ENCODE results near the gene SHISA4.
"Not testable (repeated sequence)": the region's sequence is repeated elsewhere in the genome, so short reads cannot be mapped to it uniquely, and the experiment has no call there.

The SHISA4 gene

DNA sequence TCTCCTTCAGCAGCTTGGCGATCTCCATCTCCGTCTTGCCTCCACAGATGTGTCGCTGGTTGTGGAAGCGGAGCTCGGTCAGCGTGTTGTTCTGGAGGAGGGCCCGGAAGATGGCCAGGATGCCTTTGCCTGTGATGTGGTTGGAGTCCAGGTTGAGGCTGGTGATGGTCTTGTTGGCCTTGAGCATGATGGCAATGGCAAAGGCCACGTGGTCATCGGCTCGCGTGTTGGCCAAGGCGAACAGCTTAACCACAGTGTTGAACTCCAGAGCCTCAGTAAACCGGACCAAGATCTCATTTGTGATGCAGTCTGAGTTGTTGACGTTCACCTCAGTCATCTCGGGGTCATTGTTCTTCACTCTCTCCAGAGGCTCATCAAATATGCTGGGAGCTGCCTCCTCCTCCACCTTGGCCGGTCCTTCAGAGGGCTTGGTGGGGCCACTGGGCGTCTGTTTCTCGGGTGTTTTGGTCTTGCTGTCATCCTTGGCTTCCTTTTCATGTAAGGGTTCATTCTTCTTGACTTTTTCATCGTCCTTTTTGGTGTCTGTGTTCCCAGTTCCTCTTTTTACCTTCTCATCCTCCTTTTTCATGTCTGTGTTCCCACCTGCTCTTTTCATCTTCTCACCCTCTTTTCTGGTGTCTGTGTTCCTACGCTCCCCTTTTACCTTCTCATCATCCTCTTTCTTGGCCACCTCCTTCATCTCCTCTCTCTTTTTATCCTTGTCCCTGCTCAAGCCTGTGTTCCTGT lies 11.2 kb downstream of the SHISA4 start:
- no peak for DNase-seq

DNA sequence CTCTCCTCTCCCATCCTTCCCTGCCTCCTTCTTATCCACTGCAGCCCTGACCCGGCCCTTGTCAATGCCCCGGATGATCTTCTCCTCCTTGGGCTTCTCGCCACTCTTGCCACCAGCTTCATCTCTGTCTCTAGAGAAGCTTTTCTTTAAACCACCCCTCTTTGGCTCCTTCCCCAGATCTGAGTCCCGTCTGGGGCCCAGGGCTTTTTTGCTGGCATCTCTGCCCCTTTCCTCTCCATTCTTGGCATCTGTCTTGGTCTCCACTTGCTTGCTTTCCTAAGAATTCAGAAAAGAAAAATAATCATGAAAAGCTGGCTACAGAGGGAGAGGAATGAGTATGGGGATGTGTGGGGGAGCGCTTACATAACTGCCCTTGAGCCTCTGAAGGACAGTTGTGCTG lies 11.8 kb downstream of the SHISA4 start:
- no peak for DNase-seq

DNA sequence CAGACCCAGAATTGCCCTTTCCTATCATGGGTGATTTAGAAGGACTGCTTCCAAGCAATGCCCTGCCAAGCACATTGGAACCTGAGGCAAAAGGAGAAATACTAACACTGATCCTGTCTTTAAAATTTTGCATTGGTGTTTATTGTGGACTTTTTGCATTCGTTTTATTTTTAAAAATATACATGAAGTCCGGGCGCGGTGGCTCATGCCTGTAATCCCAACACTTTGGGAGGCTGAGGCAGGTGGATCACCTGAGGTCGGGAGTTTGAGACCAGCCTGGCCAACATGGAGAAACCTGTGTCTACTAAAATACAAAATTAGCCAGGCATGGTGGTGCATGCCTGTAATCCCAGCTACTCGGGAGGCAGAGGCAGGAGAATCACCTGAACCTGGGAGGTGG lies 12.3 kb downstream of the SHISA4 start:
- not testable (repeated sequence) for DNase-seq

DNA sequence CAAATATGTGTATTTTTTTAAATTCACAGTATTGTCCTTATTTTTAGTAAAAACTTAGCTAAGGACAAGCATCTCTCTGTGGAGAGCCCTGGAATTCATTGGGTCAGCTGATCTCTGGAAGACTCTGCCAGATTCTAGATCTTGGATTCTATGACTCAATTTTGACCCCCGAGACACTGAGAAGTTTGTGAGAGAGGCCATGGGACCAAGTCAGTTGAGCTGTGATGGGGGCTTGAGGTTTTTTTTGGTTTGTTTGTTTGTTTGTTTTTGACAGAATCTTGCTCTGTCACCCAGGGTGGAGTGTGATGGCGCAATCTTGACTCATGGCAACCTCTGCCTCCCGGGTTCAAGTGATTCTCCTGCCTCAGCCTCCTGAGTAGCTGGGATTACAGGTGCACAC lies 13.5 kb downstream of the SHISA4 start:
- DNase-seq = no peak

DNA sequence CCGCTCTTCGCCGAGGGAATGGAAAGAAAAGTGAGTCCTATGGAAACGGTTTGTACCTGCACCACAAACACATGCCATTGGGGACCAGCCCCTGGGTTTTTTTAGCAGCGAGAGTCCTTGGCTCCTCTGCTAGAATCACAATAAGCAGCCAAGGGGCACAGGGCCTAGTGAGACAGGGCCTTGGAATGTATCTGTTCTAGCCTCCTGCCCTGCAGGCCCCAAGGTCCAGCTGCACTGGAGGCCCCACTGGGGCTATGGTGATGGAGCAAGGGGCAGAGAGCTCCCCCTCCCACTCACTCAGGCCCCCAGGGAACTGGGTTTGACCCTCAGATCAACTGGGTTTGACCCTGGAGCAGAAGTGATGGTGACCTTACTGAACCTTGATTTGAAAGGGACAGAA lies 14.4 kb downstream of the SHISA4 start:
- no peak for DNase-seq

DNA sequence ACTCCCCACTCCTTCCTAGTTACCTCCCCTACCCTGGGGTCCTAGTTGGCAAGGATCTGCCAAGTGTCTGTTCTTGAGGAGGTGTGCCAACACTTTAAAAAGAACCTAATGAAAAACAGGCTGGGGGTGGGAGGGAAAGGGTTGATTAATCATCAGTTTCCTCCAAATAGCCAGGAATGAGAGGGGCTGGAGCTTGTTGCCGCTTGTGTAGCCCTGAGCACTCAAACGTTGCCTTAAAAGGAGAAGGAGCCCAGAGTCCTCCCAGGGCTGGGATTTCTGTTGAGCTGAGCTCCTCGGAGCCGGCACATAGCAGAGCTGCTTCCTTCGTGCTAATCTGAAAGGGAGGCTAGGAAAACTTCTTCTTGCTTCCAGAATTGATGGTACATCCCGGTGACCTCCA lies 15.9 kb downstream of the SHISA4 start:
- no peak for DNase-seq

DNA sequence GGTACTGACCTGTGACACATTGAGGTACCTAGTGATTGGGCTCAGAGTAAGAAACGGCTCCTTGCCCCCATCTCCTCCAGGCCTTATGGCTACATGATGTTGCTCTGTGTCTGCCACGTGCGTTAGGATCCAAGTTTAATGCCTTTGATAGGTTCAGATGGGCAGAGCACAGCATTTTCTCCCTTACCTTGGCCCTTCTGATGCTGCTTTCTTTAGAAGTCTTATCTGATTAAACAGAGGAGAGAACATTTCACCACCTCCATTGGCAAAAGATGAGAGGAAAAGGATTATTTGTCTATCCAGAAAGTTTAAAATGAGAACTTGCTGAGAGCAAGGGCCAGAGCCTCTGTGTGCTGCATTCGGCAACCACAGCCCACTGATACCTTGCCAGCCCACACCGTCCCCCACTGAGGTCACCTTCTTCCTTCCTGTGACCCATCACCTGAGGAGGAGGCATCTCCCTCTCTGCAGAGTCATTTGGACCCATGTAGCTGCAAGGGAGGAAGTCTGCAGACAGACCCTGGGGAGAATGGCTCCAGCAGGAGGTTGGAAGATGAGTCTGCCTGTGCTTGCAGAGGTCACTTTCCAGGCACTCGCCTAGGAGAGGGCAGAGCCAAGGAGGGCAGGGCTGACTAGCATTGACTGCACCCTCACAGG lies 16.7 kb downstream of the SHISA4 start:
- no peak for DNase-seq

DNA sequence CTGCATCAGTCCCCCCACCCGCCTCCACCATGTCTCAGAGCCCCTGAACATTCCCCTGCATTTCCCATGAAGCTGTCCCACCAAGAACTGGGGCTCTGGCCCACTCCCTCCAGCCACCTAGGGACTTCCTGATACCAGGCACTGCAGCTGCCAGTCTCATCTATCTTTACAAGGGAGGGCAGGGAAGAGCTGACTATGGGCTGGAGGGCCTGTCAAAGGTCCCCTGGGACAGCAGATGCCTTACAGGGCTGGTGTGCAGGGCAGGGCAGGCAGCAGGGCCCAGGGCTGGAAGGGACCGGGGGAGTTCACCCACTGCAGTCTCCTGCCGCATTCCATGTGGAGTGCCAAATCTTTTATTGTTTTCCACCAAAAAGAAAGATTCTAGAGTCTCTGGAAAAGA lies 17.6 kb downstream of the SHISA4 start:
- no peak for DNase-seq

DNA sequence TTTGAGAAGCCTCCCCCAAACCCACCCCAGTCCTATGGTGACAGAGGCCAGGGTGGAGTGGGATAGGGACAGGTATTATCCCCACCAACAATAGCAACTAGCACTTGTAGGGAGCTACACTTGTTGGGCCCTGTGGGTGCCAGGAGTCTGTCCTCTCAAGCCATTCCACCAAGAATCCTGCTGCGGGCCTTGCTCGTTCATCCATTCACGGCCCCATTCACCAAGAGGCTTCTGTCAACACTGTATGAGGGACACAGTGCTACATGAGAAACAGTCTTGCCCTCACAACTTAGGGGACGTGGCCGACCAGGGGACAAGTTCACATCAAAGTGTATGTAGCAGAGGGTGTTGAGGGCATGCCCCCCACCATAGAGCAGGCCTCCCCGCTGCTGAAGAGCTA lies 18.9 kb downstream of the SHISA4 start:
- no peak for DNase-seq

DNA sequence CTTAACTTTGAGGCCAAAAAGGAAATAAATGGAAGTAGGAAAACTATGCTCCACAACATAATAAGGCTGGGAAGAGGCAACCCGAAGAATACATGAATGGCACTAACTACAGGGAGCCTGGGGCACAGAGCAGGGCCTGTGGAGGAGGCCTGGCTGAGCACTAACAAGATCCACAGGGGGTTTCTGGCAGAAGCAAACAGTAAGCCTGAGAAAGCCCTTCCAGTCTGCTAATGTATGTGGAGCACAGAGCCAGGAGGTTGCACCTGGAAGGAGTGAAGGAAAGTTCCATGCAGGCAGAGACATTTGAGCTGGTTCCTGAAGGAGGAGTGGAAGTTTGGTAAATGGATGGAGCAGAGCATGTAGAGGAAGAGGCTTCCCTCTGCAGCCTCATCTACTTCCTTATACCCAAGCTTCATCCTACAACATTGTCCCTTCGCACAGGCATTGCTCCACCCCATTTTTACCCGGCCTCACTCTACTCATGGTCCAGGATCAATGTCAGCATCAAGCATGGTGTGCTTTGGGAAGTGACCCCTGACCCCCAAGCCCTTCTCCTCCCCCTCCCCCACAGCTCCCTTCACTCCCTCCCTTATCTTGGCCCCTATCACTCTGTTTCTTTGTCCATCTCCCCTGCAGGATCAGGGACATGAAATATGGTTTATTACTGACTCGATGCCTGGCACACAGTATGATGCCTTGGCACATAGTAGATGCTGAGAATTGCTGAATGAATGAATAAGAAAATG lies 23.3 kb downstream of the SHISA4 start:
- DNase-seq = no peak

DNA sequence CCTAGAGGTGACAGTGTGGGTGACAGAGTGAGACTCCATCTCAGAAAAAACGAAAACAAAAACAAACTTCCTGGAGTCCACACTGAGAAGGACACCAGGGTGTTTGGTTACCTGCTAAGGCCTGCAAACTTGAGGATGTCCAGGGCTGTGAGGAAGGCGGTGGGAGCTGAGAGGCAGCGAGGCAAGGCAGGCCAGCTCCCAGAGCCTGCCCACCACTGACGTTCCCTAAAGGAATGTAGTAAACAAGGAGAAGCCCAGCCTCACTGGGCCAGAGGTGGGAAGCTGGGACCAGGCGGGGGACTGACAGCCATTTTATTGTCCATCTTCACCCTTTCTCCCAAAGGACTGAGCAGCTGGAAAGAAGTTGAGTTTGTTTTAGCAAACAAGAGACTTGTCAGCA lies 24.1 kb downstream of the SHISA4 start:
- no peak for DNase-seq

DNA sequence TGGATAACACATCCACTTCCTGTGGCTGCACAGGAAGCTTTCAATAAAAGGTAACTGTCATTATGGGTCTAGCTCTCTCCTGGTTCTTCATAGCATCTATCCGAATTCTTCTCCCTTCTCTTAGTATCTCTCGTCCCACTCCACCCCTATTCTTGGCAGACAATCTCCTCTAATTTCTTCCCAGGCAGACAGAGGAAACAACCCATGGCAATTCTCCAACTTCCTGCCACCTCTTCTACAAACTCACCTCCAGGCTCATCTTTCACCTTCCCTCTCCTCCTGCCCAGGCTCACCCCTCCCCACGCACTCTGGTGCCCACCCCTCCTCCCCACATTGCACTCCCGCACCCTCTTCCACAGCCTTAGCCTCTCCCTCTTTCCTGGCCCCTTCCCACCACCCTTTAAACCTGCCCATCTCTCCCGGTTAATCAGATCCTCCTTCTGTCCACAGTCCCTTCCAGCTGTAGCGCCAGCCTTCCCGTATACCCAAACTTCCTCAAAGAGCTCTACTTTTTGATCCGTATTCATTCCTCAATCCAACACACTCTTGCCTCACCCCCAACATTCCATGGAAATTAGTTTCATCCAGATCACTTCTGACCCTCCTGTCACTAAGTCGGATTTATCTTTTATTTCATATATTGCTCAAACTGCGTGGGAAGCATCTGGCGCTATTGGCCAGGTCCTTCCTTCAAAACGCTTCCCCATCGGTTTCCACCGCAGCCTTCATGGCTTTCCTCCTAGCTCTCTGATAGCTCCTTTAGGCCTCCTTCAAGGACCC lies 25.9 kb downstream of the SHISA4 start:
- no peak for DNase-seq

DNA sequence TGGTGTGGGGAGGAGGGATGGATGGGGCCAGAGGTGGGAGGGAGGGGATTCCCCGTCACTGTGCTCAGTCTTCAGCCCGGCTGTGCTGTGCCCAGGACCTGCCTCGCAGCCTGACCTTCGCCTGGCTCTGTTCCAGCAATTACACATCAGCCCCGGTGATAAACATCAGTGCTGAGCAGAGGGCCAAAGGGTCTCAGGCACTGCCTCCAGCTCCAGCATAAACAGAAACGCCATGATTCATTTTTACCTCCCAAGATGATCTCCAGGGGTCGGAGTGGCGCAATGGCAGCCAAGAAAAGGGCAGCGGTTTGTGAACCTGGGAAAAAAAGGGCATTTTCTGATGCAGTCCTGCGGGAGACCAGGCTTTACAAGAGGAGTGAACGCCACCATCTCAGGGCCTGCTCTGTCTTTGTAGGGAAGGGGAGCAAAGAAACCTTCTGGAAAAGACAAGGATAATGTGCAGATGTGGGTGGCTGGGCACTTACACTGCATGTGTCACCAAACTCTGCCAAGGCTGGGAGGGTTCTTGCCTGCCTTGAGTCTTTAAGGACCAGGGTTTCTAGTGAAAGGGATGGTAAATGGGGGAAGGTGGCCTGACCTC lies 28.1 kb downstream of the SHISA4 start:
- no peak for DNase-seq

DNA sequence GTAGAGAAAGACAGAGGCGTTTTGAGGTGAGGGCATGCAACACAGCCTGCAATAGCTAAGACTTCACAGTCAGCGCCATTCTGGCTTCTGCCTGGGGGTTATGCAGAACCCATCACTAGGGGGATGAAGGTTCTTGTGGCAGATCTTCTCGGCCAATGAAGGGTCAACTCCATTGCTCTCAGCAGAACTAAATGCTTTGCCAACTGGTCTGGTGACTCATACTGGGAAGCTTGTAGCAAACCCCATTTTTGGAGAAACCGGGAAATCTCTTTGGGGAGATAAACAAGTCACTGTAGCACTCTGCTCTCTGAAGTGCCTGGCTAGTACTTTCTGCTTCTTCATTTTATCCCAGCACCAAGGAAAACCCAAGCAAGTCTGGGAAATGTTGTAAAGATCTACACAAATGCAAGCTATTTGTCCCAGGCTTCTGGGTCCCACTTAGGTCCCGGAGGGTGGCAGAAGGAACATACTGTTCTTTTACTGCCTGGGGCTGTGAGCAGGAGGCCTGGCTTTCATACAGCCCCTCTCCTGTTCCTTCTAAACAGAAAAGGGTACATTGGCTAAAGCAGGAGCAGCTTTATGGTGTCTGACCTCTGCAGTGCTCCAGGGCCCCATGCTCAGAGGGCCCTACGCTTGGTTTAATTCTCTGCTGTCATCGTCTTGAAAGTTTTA lies 28.8 kb downstream of the SHISA4 start:
- no peak for DNase-seq

DNA sequence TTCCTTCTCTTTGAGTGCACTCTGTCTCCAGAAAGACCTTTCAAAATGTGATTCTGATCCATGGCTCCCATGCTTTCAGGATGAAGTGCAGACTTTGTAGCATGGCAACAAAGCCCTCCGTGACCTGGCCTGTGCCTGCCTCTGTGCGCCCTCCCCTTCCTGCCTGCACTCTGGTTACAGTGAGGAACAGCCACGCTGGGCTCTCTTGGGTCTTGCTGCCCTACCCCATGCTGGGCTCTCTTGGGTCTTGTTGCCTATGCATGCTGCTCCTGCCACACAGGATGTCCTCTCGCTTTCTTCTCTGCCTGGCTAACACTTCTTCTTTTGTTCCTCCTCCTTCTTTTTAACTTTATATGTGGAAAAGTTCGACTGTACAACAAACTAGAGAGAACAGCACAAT lies 29.6 kb downstream of the SHISA4 start:
- DNase-seq = no peak

DNA sequence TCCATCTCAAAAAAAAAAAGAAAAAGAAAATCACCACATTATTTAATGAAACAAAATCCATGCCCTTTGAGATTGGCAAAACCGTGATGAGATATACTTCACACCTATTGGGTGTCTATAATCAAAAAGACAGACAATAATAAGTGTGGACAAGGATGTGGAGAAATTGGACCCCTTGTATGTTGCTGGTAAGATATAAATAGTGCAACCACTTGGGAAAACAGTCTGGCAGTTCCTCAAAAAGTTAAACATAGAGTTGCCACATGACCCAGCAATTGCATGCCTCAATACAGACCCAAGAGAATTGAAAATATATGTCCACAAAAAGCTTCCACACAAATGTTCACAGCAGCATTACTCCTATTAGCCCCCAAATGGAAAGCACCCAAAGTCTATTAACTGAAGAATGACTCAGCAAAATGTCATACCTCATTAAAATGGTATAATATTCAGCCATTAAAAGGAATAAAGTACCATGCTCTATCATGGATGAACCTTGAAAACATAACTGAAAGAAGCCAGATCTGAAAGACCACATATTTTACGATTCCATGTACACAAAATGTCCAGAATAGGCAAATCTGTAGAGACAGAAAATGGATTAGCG lies 33.4 kb downstream of the SHISA4 start:
- no peak for DNase-seq

DNA sequence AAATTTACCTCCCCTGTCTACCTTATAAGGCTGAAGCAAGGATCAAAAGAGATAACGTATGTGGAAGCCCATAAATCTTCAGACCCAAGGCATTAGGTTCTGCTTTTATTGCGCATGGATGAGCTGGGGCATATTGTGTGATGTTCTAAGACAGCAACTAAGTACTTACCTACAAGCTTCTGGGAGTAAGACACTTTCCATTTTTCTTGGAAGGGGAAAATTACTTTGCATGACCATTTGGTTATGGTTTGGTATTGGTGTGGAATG lies 36.5 kb downstream of the SHISA4 start:
- no peak for DNase-seq

DNA sequence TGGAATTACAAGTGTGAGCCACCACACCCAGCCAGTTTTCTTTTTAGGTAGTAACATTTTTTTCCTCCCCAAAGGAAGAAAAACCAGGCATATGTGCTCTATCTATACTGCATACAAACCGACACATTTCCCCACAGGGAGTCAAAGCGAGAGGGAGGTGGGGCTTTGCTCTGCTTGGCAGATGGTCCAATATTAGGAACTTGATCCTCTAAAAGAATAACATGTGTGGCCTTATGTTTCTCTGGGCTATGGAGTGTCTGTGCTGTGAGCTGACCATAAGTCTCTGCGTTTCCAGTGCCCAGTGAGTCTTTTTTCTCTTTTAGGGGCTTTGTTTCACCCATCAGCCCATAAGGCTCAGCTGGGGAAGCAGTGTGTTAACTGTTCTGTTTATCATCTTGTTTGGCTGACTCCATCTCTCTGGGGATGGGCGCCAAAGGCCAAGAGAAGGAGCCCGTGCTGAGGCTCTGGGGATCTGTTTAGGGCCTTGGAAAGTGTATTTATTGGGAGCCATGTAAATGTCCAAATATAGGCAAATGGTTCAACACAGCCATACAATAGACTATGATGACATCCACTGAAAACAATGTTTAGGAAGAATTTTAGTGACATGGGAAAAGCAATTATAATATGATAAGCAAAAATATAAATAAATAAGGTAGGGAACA lies 37.4 kb downstream of the SHISA4 start:
- no peak for DNase-seq

DNA sequence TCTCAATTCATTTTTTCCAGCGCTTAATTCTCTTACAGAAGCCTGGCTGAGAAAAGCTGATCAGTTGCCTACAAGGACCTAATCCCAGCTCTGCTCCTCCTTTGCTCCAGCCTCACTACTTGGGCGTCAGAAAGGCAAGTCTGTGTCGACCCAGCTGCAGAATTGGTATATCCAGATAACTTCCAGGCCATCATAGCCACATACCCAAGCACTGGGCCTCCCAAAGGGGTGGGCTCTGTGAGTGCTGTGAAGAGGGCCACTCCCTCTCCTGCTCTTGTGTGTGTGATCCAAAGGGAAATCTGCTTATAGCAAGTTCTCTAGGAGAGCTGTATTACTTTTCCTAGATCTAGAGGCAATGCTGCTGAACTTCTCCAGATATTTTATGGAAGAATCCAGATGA lies 39.6 kb downstream of the SHISA4 start:
- no peak for DNase-seq

DNA sequence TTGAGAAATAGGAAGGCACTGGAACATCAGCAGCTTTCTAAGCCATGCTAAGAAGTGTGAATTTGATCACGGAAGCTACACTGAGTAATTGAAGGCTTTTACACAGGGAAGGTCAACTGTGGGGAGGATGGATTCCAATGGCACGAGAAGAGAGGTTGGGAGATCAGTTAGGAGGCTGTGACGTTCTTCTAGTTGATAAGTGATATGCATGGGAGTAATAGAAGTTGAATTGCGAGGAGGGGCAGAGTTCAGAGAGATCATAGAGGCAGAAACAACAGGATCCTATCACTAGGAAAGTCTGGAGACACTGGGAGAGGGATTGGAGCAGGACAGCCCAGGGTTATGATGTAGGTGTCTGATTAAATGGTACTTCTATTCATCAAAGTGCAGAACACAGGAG lies 41.4 kb downstream of the SHISA4 start:
- no peak for DNase-seq

DNA sequence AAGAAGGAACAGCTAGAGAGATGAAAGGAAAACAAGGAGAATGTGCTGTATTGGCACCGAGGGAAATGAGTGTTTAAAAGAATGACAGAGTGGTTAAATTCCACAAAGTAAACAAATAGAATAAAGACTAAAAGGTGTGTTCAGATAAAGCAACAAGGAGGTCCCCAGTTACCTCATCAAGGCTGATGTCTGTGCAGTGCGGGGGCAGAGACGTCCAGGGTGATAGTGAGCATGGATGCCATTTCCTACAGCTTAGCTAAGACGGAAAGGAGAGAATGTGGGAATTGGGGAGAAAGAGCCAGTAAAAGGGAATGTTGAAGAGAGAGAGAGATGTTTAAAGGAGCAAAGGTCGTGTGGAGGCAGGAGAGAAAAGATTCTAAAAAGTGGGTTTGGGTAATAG lies 42.1 kb downstream of the SHISA4 start:
- no peak for DNase-seq
